ENCODE data around the gene AIG1.

- TF ChIP-seq JUND (CRISPR knock-in tag; IDR thresholded peaks at IDR 0.05): no peak
- no peak for TF ChIP-seq ZNF263 (CRISPR knock-in tag; IDR thresholded peaks at IDR 0.05)
- no peak for TF ChIP-seq POLR2A (IDR thresholded peaks at IDR 0.05; ENCODE audit: insufficient read depth in 1 of 2, low read depth in 2 of 2, low read length in 2 of 2)
- TF ChIP-seq CEBPB (IDR thresholded peaks at IDR 0.05; ENCODE audit: borderline replicate concordance, low read depth, low read length): no peak
- no peak for TF ChIP-seq NR2C2 (CRISPR knock-in tag; IDR thresholded peaks at IDR 0.05; ENCODE audit: borderline replicate concordance)
- TF ChIP-seq ETV6 (CRISPR knock-in tag; conservative IDR thresholded peaks at IDR 0.05): no peak
- TF ChIP-seq TEAD2 (CRISPR knock-in tag; IDR thresholded peaks at IDR 0.05): no peak
- no peak for TF ChIP-seq ZNF781 (CRISPR knock-in tag; IDR thresholded peaks at IDR 0.05; ENCODE audit: borderline replicate concordance, not compliant biosample characterization)
- TF ChIP-seq ZZZ3 (CRISPR knock-in tag; IDR thresholded peaks at IDR 0.05; ENCODE audit: borderline replicate concordance): no peak
- no peak for TF ChIP-seq CTCF (CRISPR knock-in tag; IDR thresholded peaks at IDR 0.05)
Observed at GRCh38 chr6:143049611-143050010, 11.1 kb upstream of the AIG1 start.

All from HepG2 (cell line).